T-helper 22 cell (primary cell): ENCODE results near the gene IL10RB.
"Not testable (repeated sequence)": the region's sequence is repeated elsewhere in the genome, so short reads cannot be mapped to it uniquely, and the experiment has no call there.

Experiments used
- DNase-seq: peaks from one replicate; pipeline ENCODE4 v3.0.0-alpha.2; 2020; ENCODE audit warnings: low read depth

IL10RB gene

DNA sequence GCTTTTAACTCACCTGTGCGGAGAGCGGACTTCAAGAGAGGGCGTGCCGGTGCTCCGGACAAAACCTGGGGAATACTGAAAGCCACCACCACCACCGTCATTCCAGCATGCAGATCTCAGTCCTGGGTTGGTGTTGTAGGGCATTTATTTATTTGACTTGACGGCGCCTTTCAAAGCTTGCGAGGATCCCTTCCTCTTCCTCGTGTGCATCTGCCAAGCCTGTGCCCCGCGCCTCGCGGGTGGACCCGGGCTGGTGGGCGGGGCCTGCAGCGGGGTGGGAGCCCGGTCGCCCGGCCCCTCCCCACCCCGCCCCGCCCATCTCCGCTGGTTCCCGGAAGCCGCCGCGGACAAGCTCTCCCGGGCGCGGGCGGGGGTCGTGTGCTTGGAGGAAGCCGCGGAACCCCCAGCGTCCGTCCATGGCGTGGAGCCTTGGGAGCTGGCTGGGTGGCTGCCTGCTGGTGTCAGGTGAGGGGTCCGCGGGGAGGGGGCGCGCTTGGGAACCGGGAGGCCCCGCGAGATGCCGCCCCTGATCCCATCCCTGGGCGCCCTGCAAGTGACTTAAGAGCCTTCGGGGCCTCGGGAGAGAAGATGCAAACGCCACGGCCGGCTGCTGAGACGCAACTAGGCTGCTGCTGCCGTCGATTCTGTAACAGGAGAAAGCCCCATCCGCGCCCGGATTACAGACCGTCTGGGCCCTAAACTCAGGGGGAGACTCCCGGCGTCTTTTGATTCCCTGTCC lies at the start of gene IL10RB:
IL10RB (plus strand) TSS at position 318 of the 739 bp plus-strand sequence; CDS start at position 417, 99 bp downstream.
- peak; percentile 61 for DNase-seq

GRCh38 chr21:33217138-33217520 lies 49.0 kb upstream of the IL10RB start:
- DNase-seq = no peak

DNA sequence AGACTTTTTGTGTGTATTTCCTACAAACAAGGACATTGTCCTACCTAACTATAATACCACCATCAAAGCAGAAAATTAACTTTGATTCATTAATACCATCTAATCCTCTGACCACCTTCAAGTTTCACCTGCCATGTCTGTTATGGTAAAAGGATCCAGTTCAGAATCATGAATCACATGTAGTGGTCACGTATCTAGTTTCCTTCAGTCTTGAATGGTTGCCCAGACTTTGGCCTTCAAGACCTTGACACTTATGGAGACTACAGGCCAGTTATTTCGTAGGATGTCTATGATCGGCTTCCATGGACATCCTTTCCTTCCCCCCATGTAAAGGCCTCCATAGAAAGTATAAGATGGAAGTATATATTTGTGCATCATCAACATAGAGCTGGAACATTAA lies 46.9 kb upstream of the IL10RB start:
- no peak for DNase-seq

DNA sequence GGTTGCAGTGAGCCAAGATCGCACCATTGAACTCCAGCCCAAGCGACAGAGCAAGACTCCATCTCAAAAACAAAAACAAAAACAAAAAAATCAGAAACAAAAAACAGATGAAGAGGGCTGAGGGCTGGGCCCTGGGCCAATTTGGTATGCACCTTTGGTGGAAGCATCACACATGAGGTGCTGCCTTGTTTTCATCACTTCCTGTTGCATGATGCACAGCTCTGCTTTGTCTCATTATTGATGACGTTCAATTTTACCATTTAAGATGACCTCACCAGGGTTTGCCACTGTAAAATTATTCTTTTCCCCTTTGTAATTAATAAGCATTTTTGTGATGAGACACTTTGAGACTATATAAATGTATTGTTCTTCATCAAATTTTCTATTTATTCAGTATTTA lies 46.2 kb upstream of the IL10RB start:
- no peak for DNase-seq

GRCh38 chr21:33225376-33225775 lies 40.8 kb upstream of the IL10RB start:
- DNase-seq = not testable (repeated sequence)

- no peak for DNase-seq
Observed at GRCh38 chr21:33228455-33228854, 37.7 kb upstream of the IL10RB start.

DNA sequence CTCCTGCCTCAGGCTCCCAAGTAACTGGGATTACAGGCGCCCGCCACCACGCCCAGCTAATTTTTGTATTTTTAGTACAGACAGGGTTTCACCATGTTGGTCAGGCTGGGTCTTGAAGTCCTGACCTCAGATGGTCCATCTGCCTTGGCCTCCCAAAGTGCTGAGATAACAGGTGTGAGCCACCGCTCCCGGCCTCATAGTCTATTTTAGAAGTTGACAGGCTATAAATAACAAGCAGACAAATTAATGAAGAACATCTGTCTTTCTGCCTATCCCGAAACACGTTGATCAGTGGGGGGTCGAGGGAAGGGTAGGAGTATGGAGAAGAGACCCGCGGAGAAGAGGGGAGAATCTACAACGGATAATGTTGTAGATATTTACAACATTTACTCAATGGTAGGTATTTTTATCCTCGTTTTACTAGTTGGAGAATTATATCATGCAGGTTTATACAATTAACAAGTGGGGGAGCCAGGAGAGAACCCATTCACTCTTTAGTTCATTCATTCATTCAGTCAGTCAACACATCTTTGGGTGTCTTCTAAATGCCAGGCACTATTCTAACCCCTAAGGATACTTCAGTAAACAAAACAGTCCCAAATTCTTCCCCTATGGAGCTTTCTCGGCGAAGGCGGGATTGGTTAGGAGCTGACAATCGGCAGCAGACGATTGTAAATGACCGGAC lies 36.9 kb upstream of the IL10RB start:
- DNase-seq = no peak

DNA sequence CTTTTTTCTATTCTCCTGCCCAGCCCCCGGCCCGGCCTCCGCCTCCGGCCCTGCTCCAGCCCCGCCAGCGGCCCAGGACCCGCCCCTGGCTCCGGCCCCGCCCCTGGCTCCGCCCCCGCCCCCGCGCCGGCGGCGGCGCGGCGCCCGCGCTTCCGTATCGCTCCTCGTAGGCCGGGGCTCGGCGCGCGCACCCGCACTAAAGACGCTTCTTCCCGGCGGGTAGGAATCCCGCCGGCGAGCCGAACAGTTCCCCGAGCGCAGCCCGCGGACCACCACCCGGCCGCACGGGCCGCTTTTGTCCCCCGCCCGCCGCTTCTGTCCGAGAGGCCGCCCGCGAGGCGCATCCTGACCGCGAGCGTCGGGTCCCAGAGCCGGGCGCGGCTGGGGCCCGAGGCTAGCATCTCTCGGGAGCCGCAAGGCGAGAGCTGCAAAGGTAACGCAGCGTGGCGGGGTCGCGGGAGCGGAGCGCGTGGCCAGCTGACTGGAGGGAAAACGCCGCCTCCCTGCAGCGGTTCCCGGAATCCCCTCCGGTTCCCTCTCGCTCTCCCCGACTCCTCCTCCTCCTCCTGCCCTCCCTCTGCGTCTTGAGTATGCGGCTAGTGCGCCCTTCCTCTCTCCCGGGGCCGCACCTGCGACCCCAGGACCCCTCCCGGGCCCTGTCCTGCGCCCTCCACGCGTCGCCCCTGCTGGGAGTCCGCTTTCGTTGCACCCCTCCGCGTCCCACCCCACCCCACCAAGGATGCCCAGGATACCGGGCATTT lies 36.2 kb upstream of the IL10RB start, which contains the start of gene IFNAR2:
IFNAR2 (plus strand) TSS at position 155 of the 761 bp plus-strand sequence. CDS start 11,985 bp downstream, outside the sequence.
- peak; percentile 55 for DNase-seq

DNA sequence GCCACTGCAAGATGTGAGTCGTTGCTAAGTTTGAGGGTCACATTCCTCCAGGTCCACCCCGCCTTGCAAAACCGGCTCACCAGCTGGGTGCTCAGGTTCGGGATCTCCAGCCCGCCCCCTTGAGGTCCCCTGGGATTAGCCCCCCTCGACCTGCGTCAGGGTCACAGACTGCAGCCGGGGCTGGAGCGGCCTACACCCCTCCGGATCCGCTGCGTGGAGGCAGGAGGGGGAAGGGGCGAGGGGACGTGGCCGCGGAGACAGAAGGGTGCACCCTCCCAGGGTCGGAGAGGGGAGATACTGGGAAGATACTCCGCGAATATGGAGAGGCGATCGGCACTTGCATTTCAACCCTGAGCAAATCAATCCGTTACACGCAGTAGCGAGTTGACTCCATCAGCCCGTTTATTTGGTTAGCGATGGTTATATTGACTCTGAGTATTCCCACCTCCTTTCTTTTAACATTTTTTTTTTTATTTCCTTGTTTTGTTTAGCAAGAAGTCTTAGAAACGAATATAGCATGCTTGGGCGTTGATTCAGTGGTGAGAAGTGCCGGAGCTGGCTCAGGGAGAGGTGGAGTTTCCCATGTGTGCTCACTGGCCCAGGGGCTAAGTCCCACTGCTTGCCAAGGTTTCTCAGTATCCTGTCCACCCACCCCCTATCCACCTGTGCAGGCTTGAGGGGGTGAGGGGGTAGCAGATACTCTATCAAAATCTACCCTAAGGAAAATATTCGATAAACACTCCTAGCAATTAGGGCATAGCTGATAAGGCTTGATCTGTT lies 35.4 kb upstream of the IL10RB start:
- peak; percentile 30 for DNase-seq

DNA sequence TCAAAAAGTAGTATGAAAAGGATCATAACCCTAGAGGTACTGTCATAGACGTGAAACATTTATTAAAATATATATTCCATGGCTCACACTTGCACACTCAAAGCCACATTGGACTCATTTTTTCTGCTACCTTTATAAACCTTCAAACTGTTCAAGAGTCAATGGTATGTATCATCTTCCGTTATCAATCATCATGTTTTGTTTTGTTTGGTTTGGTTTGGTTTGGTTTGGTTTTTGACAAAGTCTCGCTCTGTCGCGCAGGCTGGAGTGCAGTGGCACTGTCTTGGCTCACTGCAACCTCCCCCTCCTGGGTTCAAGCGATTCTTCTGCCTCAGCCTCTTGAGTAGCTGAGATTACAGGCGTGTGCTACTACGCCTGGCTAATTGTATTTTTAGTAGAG lies 34.6 kb upstream of the IL10RB start:
- DNase-seq = no peak

GRCh38 chr21:33232291-33233034 lies 33.7 kb upstream of the IL10RB start:
- no peak for DNase-seq

DNA sequence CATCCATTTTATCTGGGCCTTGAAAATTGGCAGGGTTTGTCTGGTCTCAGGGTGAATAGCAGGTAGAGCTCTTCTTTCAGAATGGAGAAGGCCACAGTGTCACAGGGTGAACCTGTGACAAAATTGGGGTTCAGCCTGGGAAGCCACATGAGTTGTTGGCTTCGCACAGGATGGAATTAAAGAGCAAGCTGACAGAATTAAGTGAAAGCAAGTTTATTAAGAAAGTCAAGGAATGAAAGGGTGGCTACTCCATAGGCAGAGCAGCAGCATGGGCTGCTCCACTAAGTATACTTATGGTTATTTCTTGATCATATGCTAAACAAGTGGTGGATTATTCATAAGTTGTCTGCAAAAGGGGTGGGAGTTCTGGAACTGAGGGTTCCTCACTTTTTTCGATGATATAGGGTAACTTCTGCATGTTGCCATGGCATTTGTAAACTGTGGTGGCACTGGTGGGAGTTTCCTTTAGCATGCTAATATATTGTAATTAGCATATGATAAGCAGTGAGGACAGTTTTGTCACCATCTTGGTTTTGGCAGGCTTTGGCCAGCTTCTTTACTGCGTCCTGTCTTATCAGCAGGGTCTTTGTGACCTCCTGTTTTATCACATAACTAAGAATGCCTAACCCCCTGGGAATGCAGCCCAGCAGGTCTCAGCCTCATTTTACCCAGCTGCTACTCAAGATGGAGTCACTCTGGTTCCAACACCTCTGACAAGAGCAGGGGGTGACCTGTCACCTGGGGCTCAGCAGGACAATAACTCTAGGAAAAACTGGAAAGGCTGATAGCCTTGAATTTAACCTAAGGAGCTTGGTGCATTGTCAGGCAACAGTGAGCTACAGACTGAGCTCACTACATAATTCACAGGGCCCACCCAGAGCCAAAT lies 31.3 kb upstream of the IL10RB start:
- no peak for DNase-seq

- no peak for DNase-seq
Observed at GRCh38 chr21:33236013-33236686, 30.0 kb upstream of the IL10RB start.

GRCh38 chr21:33236766-33237165 lies 29.4 kb upstream of the IL10RB start:
- no peak for DNase-seq

DNA sequence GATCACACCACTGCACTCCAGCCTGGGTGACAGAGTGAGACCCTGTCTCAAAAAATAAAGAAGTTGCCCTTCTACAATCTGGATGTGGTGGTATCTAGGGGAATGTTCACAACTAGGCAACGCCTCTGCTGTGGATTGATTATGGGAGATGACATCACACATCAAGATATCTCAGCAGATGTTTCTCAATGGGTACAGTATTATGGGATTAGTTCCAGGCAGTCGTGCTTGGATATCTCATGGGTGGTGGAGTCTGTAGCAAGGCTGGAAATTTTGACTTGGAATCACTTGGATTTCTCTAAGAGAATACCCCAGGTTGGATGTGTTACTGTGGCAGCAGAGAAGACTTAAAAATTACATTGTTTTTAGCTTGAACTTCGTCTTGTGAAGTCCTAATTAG lies 28.7 kb upstream of the IL10RB start:
- DNase-seq = no peak

GRCh38 chr21:33238146-33238545 lies 28.0 kb upstream of the IL10RB start:
- no peak for DNase-seq

- DNase-seq = no peak
Observed at GRCh38 chr21:33238565-33239255, 27.5 kb upstream of the IL10RB start.

GRCh38 chr21:33239559-33240127 lies 26.5 kb upstream of the IL10RB start:
- DNase-seq = not testable (repeated sequence)

- no peak for DNase-seq
Observed at GRCh38 chr21:33240404-33240803, 25.8 kb upstream of the IL10RB start.
